GM23338 (cell line): ENCODE data around the gene SFTPB. TPM values are rescaled to one million over a fixed set of nuclear protein-coding genes. Genes with fewer than 3 reads are reported as not detected.

Experiments used
- ATAC-seq: fragments of 200-7000 bp; cut with Tn5 transposase; 3 replicates; pipeline ENCODE4 v1.9.1; 2020
- DNase-seq: peaks from one replicate; pipeline ENCODE4 v3.0.0-alpha.2; 2015; ENCODE audit warnings: low spot score
- H2AFZ ChIP-seq: fragments of 200-600 bp; sonication (generic); 2 replicates; pipeline ENCODE4 v1.8.0; 2016; ENCODE audit warnings: antibody characterized with exemption, mild to moderate bottlenecking, moderate library complexity
- H3F3A ChIP-seq: fragments of 200-600 bp; sonication (generic); replicated peaks from 2 replicates; pipeline ENCODE4 v1.8.0; 2017; ENCODE audit warnings: antibody characterized with exemption, mixed run types, low read depth
- H3K27ac ChIP-seq: fragments of 200-600 bp; sonication (generic); 2 replicates; pipeline ENCODE4 v1.6.1; 2016; ENCODE audit warnings: low read depth
- H3K27me3 ChIP-seq: fragments of 200-600 bp; sonication (generic); 2 replicates; pipeline ENCODE4 v1.8.0; 2016; ENCODE audit warnings: mild to moderate bottlenecking, mixed run types, moderate library complexity; ENCODE audit not compliant: insufficient read depth
- H3K36me3 ChIP-seq: fragments of 200-600 bp; sonication (generic); 2 replicates; pipeline ENCODE4 v1.8.0; 2016; ENCODE audit warnings: mild to moderate bottlenecking; ENCODE audit not compliant: insufficient read depth
- H3K4me1 ChIP-seq: fragments of 200-600 bp; sonication (generic); 2 replicates; pipeline ENCODE4 v1.8.0; 2016; ENCODE audit warnings: mild to moderate bottlenecking, moderate library complexity; ENCODE audit not compliant: insufficient read depth
- H3K4me2 ChIP-seq: fragments of 200-600 bp; sonication (generic); 2 replicates; pipeline ENCODE4 v1.7.1; 2017; ENCODE audit warnings: mixed run types
- H3K4me3 ChIP-seq: fragments of 200-600 bp; sonication (generic); 2 replicates; pipeline ENCODE4 v1.6.1; 2016; ENCODE audit warnings: mixed run types
- H3K79me2 ChIP-seq: fragments of 200-600 bp; sonication (generic); replicated peaks from 2 replicates; pipeline ENCODE4 v1.8.0; 2017; ENCODE audit warnings: mild to moderate bottlenecking; ENCODE audit not compliant: insufficient read depth
- H3K9me2 ChIP-seq: fragments of 200-600 bp; sonication (generic); 2 replicates; pipeline ENCODE4 v1.8.0; 2017; ENCODE audit not compliant: insufficient read depth
- H4K20me1 ChIP-seq: fragments of 200-600 bp; sonication (generic); replicated peaks from 2 replicates; pipeline ENCODE4 v1.8.0; 2017; ENCODE audit warnings: mild to moderate bottlenecking; ENCODE audit not compliant: insufficient read depth
- H3K27ac Mint-ChIP-seq: 2 replicates; pipeline ENCODE4 v1.8.0; 2020; ENCODE audit warnings: inconsistent platforms, mild to moderate bottlenecking, moderate library complexity, mixed read lengths
- H3K27me3 Mint-ChIP-seq: 3 replicates; pipeline ENCODE4 v1.8.0; 2022; ENCODE audit warnings: low read depth, mild to moderate bottlenecking, moderate library complexity, mixed read lengths, inconsistent platforms; ENCODE audit not compliant: insufficient read depth, poor library complexity
- H3K36me3 Mint-ChIP-seq: 3 replicates; pipeline ENCODE4 v1.8.0; 2021; ENCODE audit warnings: low read depth, mild to moderate bottlenecking, inconsistent platforms, moderate library complexity, mixed read lengths
- H3K4me1 Mint-ChIP-seq: 3 replicates; pipeline ENCODE4 v1.8.0; 2020; ENCODE audit warnings: mild to moderate bottlenecking, inconsistent platforms, mixed read lengths
- H3K4me3 Mint-ChIP-seq: 3 replicates; pipeline ENCODE4 v1.8.0; 2021; ENCODE audit warnings: moderate library complexity, mild to moderate bottlenecking, inconsistent platforms, mixed read lengths
- H3K9me3 Mint-ChIP-seq: 3 replicates; pipeline ENCODE4 v1.8.0; 2020; ENCODE audit warnings: moderate library complexity, mild to moderate bottlenecking, inconsistent platforms, mixed read lengths
- CREB1 ChIP-seq: fragments of 250-450 bp; sonication (Bioruptor Pico); IDR thresholded peaks from 2 replicates; pipeline ENCODE4 v1.5.0; 2020; ENCODE audit warnings: low read depth, mild to moderate bottlenecking, moderate library complexity
- EZH2 ChIP-seq: fragments of 200-600 bp; sonication (generic); IDR thresholded peaks from one replicate; pipeline ENCODE4 v1.8.0; 2017; ENCODE audit warnings: antibody characterized with exemption, mild to moderate bottlenecking, low read depth; ENCODE audit not compliant: unreplicated experiment
- EZH2phosphoT487 ChIP-seq: fragments of 200-600 bp; sonication (generic); IDR thresholded peaks from one replicate; pipeline ENCODE4 v1.8.1; 2018; ENCODE audit warnings: antibody characterized with exemption; ENCODE audit not compliant: unreplicated experiment
- JUNB ChIP-seq: IDR thresholded peaks from one replicate; pipeline ENCODE4 v1.6.1; 2016; ENCODE audit warnings: antibody characterized with exemption; ENCODE audit not compliant: unreplicated experiment
- NANOG ChIP-seq: IDR thresholded peaks from 2 replicates; pipeline ENCODE4 v1.6.1; 2016; ENCODE audit warnings: antibody characterized with exemption, borderline replicate concordance
- POLR2AphosphoS5 ChIP-seq: IDR thresholded peaks from 2 replicates; pipeline ENCODE4 v1.6.1; 2016; ENCODE audit warnings: antibody characterized with exemption, low read depth
- STAT1 ChIP-seq: IDR thresholded peaks from one replicate; pipeline ENCODE4 v1.6.1; 2016; ENCODE audit warnings: antibody characterized with exemption; ENCODE audit not compliant: unreplicated experiment
- ZNF114 ChIP-seq: fragments of 250-450 bp; sonication (Bioruptor Pico); IDR thresholded peaks from 2 replicates; pipeline ENCODE4 v1.5.0; 2020; ENCODE audit warnings: mild to moderate bottlenecking, moderate library complexity
- ZNF331 ChIP-seq: fragments of 250-450 bp; sonication (Bioruptor Pico); IDR thresholded peaks from 2 replicates; pipeline ENCODE4 v1.5.0; 2020; ENCODE audit warnings: low read depth, mild to moderate bottlenecking, moderate library complexity
- polyA plus RNA-seq: library from polyadenylated mRNA; unstranded; fragments of >200 nt; fragmentation: Nextera tagmentation; extraction: Ambion mirVana; gene quantifications from 2 replicates; pipeline ENCODE4 v1.2.1, GENCODE V29; 2016
- total RNA-seq: library from RNA; depleted of rRNA; stranded (reverse); fragments of >200 nt; shearing (Covaris generic); gene quantifications from 2 replicates; pipeline ENCODE4 v1.2.3, GENCODE V29; 2014
- TF ChIP-seq, protein P1 (sequence below), 2 experiments: fragments of 200-600 bp in 1 of 2; sonication (generic) in 1 of 2; conservative IDR thresholded peaks; 2 replicates each; pipeline versions ENCODE4 v1.5.1 to v1.6.1; 2016 to 2017; ENCODE audit warnings: antibody characterized with exemption in 2 of 2, low read depth in 2 of 2, mild to moderate bottlenecking in 2 of 2, moderate library complexity in 1 of 2
- TF ChIP-seq, protein P2 (sequence below): fragments of 250-450 bp; sonication (Bioruptor Pico); IDR thresholded peaks from 2 replicates; pipeline ENCODE4 v1.5.0; 2020; ENCODE audit warnings: mild to moderate bottlenecking, moderate library complexity
- TF ChIP-seq, protein P3 (sequence below): IDR thresholded peaks from 2 replicates; pipeline ENCODE4 v1.6.1; 2016; ENCODE audit warnings: antibody characterized with exemption
- TF ChIP-seq, protein P4 (sequence below): IDR thresholded peaks from one replicate; pipeline ENCODE4 v1.6.1; 2018; ENCODE audit warnings: antibody characterized with exemption; ENCODE audit not compliant: unreplicated experiment

The SFTPB gene
- total and polyA plus RNA-seq, 2 experiments from 2014 or later, result 0.06 TPM; not detected in 1

DNA sequence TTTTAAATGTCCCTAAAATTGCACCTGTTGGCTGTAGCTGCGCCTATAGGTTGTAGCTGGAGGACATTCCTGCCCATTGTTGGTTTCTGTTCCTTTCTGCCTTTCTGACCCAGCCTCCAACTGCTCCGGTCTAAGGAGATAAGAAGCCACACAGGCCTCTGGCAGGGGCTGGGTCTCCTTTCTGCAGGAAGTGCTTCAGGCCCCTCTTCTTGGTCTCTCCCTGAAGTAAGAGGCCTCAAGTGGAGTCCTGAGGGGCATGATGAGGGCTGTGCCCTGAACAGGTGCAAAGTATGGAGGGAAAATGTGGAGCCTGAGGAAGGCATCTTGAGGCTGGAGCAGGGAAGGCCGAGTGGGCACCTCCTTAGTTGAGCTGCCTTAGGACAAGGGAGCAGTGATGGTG lies 10.4 kb upstream of the SFTPB start:
- H3K79me2 ChIP-seq, result no peaks in the 10 kb centered on the region
- ATAC-seq (no peak), DNase-seq (no peak)
- H3K36me3 Mint-ChIP-seq, result no peaks in the 10 kb centered on the region
- H3K9me2 ChIP-seq, result no peaks in the 10 kb centered on the region
- 0 out of 2 replicates have a peak overlapping the region, but pooled peaks have one; percentile 5 for H3K4me2 ChIP-seq
- peaks cover 8% of the 10 kb centered on the region for H3K4me1 ChIP-seq
- H3K4me1 Mint-ChIP-seq, result peaks cover 14% of the 10 kb centered on the region; the same call in 2 of the 3 replicates
- H3K9me3 Mint-ChIP-seq, result no peaks in the 10 kb centered on the region
- peaks cover 4% of the 10 kb centered on the region for H3K27me3 Mint-ChIP-seq
- H3K4me3 ChIP-seq, result no peak overlapping the region
- H2AFZ ChIP-seq, result peak overlapping the region; percentile 72; the same call in 1 of the 2 replicates
- TF ChIP-seq, protein P1, sequence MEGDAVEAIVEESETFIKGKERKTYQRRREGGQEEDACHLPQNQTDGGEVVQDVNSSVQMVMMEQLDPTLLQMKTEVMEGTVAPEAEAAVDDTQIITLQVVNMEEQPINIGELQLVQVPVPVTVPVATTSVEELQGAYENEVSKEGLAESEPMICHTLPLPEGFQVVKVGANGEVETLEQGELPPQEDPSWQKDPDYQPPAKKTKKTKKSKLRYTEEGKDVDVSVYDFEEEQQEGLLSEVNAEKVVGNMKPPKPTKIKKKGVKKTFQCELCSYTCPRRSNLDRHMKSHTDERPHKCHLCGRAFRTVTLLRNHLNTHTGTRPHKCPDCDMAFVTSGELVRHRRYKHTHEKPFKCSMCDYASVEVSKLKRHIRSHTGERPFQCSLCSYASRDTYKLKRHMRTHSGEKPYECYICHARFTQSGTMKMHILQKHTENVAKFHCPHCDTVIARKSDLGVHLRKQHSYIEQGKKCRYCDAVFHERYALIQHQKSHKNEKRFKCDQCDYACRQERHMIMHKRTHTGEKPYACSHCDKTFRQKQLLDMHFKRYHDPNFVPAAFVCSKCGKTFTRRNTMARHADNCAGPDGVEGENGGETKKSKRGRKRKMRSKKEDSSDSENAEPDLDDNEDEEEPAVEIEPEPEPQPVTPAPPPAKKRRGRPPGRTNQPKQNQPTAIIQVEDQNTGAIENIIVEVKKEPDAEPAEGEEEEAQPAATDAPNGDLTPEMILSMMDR (conservative IDR thresholded peaks at IDR 0.05; ENCODE audit: low read depth in 2 of 2), result no peak
- TF ChIP-seq EZH2 (no peak), ZNF331 (no peak), STAT1 (no peak), POLR2AphosphoS5 (no peak), EZH2phosphoT487 (no peak), NANOG (no peak), JUNB (no peak), CREB1 (no peak), ZNF114 (CRISPR knock-in tag) (no peak)
- TF ChIP-seq, protein P2, sequence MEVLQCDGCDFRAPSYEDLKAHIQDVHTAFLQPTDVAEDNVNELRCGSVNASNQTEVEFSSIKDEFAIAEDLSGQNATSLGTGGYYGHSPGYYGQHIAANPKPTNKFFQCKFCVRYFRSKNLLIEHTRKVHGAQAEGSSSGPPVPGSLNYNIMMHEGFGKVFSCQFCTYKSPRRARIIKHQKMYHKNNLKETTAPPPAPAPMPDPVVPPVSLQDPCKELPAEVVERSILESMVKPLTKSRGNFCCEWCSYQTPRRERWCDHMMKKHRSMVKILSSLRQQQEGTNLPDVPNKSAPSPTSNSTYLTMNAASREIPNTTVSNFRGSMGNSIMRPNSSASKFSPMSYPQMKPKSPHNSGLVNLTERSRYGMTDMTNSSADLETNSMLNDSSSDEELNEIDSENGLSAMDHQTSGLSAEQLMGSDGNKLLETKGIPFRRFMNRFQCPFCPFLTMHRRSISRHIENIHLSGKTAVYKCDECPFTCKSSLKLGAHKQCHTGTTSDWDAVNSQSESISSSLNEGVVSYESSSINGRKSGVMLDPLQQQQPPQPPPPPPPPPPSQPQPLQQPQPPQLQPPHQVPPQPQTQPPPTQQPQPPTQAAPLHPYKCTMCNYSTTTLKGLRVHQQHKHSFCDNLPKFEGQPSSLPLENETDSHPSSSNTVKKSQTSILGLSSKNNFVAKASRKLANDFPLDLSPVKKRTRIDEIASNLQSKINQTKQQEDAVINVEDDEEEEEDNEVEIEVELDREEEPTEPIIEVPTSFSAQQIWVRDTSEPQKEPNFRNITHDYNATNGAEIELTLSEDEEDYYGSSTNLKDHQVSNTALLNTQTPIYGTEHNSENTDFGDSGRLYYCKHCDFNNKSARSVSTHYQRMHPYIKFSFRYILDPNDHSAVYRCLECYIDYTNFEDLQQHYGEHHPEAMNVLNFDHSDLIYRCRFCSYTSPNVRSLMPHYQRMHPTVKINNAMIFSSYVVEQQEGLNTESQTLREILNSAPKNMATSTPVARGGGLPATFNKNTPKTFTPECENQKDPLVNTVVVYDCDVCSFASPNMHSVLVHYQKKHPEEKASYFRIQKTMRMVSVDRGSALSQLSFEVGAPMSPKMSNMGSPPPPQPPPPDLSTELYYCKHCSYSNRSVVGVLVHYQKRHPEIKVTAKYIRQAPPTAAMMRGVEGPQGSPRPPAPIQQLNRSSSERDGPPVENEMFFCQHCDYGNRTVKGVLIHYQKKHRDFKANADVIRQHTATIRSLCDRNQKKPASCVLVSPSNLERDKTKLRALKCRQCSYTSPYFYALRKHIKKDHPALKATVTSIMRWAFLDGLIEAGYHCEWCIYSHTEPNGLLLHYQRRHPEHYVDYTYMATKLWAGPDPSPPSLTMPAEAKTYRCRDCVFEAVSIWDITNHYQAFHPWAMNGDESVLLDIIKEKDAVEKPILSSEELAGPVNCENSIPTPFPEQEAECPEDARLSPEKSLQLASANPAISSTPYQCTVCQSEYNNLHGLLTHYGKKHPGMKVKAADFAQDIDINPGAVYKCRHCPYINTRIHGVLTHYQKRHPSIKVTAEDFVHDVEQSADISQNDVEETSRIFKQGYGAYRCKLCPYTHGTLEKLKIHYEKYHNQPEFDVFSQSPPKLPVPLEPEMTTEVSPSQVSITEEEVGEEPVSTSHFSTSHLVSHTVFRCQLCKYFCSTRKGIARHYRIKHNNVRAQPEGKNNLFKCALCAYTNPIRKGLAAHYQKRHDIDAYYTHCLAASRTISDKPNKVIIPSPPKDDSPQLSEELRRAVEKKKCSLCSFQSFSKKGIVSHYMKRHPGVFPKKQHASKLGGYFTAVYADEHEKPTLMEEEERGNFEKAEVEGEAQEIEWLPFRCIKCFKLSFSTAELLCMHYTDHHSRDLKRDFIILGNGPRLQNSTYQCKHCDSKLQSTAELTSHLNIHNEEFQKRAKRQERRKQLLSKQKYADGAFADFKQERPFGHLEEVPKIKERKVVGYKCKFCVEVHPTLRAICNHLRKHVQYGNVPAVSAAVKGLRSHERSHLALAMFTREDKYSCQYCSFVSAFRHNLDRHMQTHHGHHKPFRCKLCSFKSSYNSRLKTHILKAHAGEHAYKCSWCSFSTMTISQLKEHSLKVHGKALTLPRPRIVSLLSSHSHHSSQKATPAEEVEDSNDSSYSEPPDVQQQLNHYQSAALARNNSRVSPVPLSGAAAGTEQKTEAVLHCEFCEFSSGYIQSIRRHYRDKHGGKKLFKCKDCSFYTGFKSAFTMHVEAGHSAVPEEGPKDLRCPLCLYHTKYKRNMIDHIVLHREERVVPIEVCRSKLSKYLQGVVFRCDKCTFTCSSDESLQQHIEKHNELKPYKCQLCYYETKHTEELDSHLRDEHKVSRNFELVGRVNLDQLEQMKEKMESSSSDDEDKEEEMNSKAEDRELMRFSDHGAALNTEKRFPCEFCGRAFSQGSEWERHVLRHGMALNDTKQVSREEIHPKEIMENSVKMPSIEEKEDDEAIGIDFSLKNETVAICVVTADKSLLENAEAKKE (CRISPR knock-in tag), result no peak
- TF ChIP-seq, protein P3, sequence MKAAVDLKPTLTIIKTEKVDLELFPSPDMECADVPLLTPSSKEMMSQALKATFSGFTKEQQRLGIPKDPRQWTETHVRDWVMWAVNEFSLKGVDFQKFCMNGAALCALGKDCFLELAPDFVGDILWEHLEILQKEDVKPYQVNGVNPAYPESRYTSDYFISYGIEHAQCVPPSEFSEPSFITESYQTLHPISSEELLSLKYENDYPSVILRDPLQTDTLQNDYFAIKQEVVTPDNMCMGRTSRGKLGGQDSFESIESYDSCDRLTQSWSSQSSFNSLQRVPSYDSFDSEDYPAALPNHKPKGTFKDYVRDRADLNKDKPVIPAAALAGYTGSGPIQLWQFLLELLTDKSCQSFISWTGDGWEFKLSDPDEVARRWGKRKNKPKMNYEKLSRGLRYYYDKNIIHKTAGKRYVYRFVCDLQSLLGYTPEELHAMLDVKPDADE, result no peak
- TF ChIP-seq, protein P4, sequence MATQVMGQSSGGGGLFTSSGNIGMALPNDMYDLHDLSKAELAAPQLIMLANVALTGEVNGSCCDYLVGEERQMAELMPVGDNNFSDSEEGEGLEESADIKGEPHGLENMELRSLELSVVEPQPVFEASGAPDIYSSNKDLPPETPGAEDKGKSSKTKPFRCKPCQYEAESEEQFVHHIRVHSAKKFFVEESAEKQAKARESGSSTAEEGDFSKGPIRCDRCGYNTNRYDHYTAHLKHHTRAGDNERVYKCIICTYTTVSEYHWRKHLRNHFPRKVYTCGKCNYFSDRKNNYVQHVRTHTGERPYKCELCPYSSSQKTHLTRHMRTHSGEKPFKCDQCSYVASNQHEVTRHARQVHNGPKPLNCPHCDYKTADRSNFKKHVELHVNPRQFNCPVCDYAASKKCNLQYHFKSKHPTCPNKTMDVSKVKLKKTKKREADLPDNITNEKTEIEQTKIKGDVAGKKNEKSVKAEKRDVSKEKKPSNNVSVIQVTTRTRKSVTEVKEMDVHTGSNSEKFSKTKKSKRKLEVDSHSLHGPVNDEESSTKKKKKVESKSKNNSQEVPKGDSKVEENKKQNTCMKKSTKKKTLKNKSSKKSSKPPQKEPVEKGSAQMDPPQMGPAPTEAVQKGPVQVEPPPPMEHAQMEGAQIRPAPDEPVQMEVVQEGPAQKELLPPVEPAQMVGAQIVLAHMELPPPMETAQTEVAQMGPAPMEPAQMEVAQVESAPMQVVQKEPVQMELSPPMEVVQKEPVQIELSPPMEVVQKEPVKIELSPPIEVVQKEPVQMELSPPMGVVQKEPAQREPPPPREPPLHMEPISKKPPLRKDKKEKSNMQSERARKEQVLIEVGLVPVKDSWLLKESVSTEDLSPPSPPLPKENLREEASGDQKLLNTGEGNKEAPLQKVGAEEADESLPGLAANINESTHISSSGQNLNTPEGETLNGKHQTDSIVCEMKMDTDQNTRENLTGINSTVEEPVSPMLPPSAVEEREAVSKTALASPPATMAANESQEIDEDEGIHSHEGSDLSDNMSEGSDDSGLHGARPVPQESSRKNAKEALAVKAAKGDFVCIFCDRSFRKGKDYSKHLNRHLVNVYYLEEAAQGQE, result no peak
- H3K27ac ChIP-seq, result no peak overlapping the region
- no peaks in the 10 kb centered on the region for H4K20me1 ChIP-seq
- H3F3A ChIP-seq, result no peaks in the 10 kb centered on the region
- H3K27me3 ChIP-seq, result no peaks in the 10 kb centered on the region
- no peak overlapping the region; the same call in 2 of the 3 replicates for H3K4me3 Mint-ChIP-seq
- H3K36me3 ChIP-seq, result no peaks in the 10 kb centered on the region
- no peak overlapping the region for H3K27ac Mint-ChIP-seq
